PC-9 (cell line): Measurements from ENCODE around the gene EXOC7. TPM values are rescaled to one million over a fixed set of nuclear protein-coding genes. Genes with fewer than 3 reads are reported as not detected.

ENCODE experiments used
- BruUV-seq: library from RNA; stranded (reverse); fragments of 400-500 nt; replicated peaks from 2 replicates; lab custom pipeline; 2021; lab: Mats Ljungman, UMichigan
- CTCF ChIA-PET: fragments of 300-600 bp; sonication (Branson Sonifier 250); formaldehyde crosslinking; loops from one replicate; lab custom pipeline; 2022; ENCODE audit warnings: antibody characterized with exemption; lab: Charles Lee
- POLR2A ChIA-PET: fragments of 300-600 bp; sonication (Branson Sonifier 250); formaldehyde crosslinking; loops from one replicate; lab custom pipeline; 2022; ENCODE audit warnings: antibody characterized with exemption; ENCODE audit not compliant: unreplicated experiment; lab: Charles Lee
- DNase-seq, 2 experiments: peaks; one replicate each; pipeline versions ENCODE4 v3.0.0 to v3.0.0-alpha.2; 2015 to 2022; ENCODE audit warnings: mixed read lengths in 1 of 2
- H2AFZ ChIP-seq: fragments of 200-600 bp; sonication (generic); 2 replicates; pipeline ENCODE4 v1.8.1; 2017; ENCODE audit warnings: antibody characterized with exemption
- H3F3A ChIP-seq: fragments of 200-600 bp; sonication (generic); 2 replicates; pipeline ENCODE4 v1.8.1; 2017; ENCODE audit warnings: antibody characterized with exemption, mild to moderate bottlenecking, low read depth; ENCODE audit not compliant: insufficient read depth
- H3K27ac ChIP-seq: fragments of 200-600 bp; sonication (generic); 2 replicates; pipeline ENCODE4 v1.6.1; 2016; ENCODE audit warnings: mixed run types
- H3K27me3 ChIP-seq: fragments of 200-600 bp; sonication (generic); 2 replicates; pipeline ENCODE4 v1.6.1; 2016; ENCODE audit warnings: low read depth, mixed run types; ENCODE audit not compliant: insufficient read depth
- H3K36me3 ChIP-seq: fragments of 200-600 bp; sonication (generic); 2 replicates; pipeline ENCODE4 v1.6.1; 2016; ENCODE audit warnings: low read depth, mixed run types
- H3K4me1 ChIP-seq: fragments of 200-600 bp; sonication (generic); replicated peaks from 2 replicates; pipeline ENCODE4 v1.6.1; 2016; ENCODE audit warnings: mixed run types; ENCODE audit not compliant: insufficient read depth
- H3K4me2 ChIP-seq: fragments of 200-600 bp; sonication (generic); 2 replicates; pipeline ENCODE4 v1.6.1; 2017; ENCODE audit warnings: mixed run types
- H3K4me3 ChIP-seq: fragments of 200-600 bp; sonication (generic); 2 replicates; pipeline ENCODE4 v1.6.1; 2016; ENCODE audit warnings: mixed run types
- H3K79me2 ChIP-seq: fragments of 200-600 bp; sonication (generic); 2 replicates; pipeline ENCODE4 v1.6.1; 2017; ENCODE audit warnings: low read depth, mixed run types
- H3K9me2 ChIP-seq: fragments of 200-600 bp; sonication (generic); 2 replicates; pipeline ENCODE4 v1.8.1; 2017; ENCODE audit warnings: mild to moderate bottlenecking; ENCODE audit not compliant: insufficient read depth
- H3K9me3 ChIP-seq: fragments of 200-600 bp; sonication (generic); 2 replicates; pipeline ENCODE4 v1.8.1; 2016; ENCODE audit warnings: low read depth; ENCODE audit not compliant: insufficient read depth
- H4K20me1 ChIP-seq: fragments of 200-600 bp; sonication (generic); 2 replicates; pipeline ENCODE4 v1.8.1; 2017; ENCODE audit not compliant: insufficient read depth
- EZH2 ChIP-seq: fragments of 200-600 bp; sonication (generic); IDR thresholded peaks from 2 replicates; pipeline ENCODE4 v1.8.0; 2017; ENCODE audit warnings: antibody characterized with exemption, low read depth
- intact Hi-C: fragments of 100-400 bp; cut with micrococcal nuclease; formaldehyde crosslinking; loops from one replicate; pipeline ENCODE4 v1.10.0; 2022; ENCODE audit not compliant: unreplicated experiment
- total RNA-seq: library from RNA; stranded (reverse); gene quantifications from 2 replicates; pipeline ENCODE4 v1.2.3, GENCODE V29; 2021
- TF ChIP-seq, protein P1 (sequence below): fragments of 200-600 bp; sonication (generic); conservative IDR thresholded peaks from 2 replicates; pipeline ENCODE4 v1.6.1; 2017; ENCODE audit warnings: mixed run types, antibody characterized with exemption, mild to moderate bottlenecking, moderate library complexity

The EXOC7 gene
- total RNA-seq, 1 experiment from 2014 or later: 131 TPM

DNA sequence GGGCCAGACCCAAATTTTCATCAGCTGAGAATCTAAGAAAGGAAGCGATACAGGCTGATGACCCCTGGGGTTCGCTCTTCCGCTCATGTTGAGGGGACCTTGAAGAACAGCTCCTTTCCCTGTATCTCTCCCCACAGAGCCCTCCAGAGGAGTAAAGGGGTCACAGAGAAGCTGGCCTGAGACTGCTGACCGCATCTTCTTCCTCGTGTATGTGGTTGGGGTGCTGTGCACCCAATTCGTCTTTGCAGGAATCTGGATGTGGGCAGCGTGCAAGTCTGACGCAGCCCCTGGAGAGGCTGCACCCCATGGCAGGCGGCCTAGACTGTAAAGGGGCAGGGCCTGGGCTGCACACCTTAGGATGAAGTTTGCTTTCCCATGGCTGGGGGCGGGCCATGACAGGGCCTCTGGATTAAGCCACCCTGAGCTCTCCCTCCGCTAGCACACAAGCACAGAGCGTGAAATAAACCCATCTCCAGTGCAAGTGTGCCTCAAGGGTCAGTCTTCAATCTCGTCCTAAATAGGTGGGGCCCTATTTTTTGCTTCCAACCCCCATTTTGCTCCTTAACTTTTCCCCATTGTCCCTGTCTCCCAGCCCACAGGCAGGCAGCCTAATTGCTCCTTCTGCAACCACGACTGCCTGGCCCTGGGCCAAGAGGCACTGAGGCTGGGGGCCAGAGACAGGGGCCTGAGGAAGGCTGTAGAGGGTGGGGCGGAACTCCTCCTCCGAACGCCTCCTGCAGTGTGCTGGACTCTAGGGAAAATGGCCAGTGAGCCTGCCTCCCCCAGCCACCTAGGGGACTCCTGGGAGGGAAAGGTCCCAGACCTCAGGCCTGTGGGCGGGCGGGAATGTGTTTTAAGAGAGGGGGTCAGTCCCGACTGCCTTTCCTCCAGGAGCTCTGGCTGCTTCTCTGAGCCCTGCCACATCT, 21.0 kb downstream of the EXOC7 start:
- intact Hi-C loops: no loop called here
- Histone ChIP-seq H3K4me2 (no peak overlapping the region), H3K9me3 (no peaks in the 10 kb centered on the region), H3K27ac (no peak overlapping the region), H2AFZ (no peak overlapping the region), H3K79me2 (no peaks in the 10 kb centered on the region), H4K20me1 (no peaks in the 10 kb centered on the region), H3K4me1 (no peaks in the 10 kb centered on the region), H3K4me3 (no peak overlapping the region), H3F3A (no peaks in the 10 kb centered on the region), H3K9me2 (no peaks in the 10 kb centered on the region), H3K36me3 (no peaks in the 10 kb centered on the region), H3K27me3 (no peaks in the 10 kb centered on the region)
- CTCF ChIA-PET: interaction anchor here (0.5 kb wide), 1 partner anchor 14 kb away, joined by 6 read pairs; no protein-coding TSS in a partner anchor
- DNase-seq: no peak
- TF ChIP-seq, protein P1, sequence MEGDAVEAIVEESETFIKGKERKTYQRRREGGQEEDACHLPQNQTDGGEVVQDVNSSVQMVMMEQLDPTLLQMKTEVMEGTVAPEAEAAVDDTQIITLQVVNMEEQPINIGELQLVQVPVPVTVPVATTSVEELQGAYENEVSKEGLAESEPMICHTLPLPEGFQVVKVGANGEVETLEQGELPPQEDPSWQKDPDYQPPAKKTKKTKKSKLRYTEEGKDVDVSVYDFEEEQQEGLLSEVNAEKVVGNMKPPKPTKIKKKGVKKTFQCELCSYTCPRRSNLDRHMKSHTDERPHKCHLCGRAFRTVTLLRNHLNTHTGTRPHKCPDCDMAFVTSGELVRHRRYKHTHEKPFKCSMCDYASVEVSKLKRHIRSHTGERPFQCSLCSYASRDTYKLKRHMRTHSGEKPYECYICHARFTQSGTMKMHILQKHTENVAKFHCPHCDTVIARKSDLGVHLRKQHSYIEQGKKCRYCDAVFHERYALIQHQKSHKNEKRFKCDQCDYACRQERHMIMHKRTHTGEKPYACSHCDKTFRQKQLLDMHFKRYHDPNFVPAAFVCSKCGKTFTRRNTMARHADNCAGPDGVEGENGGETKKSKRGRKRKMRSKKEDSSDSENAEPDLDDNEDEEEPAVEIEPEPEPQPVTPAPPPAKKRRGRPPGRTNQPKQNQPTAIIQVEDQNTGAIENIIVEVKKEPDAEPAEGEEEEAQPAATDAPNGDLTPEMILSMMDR: no peak
- no peak for TF ChIP-seq EZH2
- no TSS peak for BruUV-seq
- POLR2A ChIA-PET: interaction anchor here (0.5 kb wide), 1 partner anchor 15 kb away, joined by 5 read pairs; no protein-coding TSS in a partner anchor

DNA sequence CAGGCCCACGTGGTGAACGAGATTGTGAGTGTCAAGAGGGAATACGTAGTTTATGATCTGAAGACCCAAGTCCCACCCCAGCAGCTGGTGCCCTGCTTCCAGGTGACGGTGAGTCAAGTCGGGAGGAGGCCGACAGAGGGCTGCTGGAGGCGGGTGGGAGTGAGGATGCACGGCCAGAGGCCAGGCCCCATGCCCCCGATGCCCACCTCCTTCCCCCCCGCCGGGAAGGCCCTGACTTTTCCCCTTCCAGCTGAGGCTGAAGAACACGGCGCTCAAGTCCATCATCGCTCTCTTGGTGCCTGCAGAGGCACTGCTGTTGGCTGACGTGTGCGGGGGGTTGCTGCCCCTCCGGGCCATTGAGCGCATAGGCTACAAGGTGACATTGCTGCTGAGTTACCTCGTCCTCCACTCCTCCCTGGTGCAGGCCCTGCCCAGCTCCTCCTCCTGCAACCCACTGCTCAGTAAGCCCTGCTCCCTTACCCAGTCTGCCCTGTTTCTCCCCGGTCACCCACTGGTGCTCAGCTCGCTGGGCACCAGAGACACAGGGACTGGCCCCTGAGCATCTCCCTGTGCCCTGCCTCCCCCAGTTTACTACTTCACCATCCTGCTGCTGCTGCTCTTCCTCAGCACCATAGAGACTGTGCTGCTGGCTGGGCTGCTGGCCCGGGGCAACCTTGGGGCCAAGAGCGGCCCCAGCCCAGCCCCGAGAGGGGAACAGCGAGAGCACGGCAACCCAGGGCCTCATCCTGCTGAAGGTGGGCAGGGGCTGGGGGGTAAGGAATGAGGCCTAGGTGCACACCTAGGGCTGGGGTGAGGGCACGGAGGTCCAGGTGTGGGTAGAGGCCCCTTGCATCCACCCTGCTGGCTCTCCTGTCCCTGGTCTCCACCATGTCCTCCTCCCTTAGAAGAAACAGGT, 22.0 kb downstream of the EXOC7 start:
- Histone ChIP-seq H3K27ac (no peak overlapping the region), H2AFZ (no peak overlapping the region), H3K9me3 (no peaks in the 10 kb centered on the region), H3K36me3 (no peaks in the 10 kb centered on the region), H3K4me3 (no peak overlapping the region), H3K4me1 (no peaks in the 10 kb centered on the region), H3K4me2 (no peak overlapping the region), H3K27me3 (no peaks in the 10 kb centered on the region), H3K9me2 (no peaks in the 10 kb centered on the region), H4K20me1 (no peaks in the 10 kb centered on the region), H3F3A (no peaks in the 10 kb centered on the region), H3K79me2 (no peaks in the 10 kb centered on the region)
- DNase-seq: no peak
- intact Hi-C loops: no loop called here
- POLR2A ChIA-PET: no interaction called here
- BruUV-seq: no TSS peak
- TF ChIP-seq, protein P1: no peak
- no peak for TF ChIP-seq EZH2
- CTCF ChIA-PET: interaction anchor here (0.7 kb wide), 1 partner anchor 289 kb away, joined by 3 read pairs; no protein-coding TSS in a partner anchor

DNA sequence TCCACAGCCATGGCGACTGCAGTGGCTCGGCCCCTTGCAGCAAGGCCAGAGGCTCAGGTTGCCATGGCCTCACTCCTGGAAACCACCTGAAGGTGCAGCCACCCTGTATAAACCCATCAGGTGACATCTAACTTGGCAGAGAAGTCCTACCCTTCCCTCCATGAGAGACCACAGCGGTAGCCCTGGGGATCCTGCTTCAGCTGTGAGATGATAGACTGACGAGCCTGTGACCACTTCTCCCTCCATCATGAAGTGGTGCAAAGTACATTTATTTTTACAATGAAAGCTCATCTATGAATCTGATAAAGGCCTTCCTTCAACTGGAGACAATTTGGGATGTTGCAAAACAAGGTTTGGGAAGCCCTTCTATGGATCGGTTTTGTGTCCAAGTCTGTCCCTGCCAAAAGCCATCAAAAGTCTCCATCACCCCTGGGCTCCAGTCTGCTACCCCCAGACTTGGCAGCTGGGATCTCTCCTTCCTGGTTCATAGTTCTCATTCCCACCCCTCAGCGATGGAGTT, 22.8 kb downstream of the EXOC7 start:
- no peak for TF ChIP-seq EZH2
- TF ChIP-seq, protein P1: no peak
- Histone ChIP-seq H4K20me1 (no peaks in the 10 kb centered on the region), H3K79me2 (no peaks in the 10 kb centered on the region), H3K4me3 (no peak overlapping the region), H3K4me1 (no peaks in the 10 kb centered on the region), H3K4me2 (no peak overlapping the region), H3F3A (no peaks in the 10 kb centered on the region), H3K9me2 (no peaks in the 10 kb centered on the region), H3K36me3 (no peaks in the 10 kb centered on the region), H3K27me3 (no peaks in the 10 kb centered on the region), H2AFZ (no peak overlapping the region), H3K27ac (no peak overlapping the region), H3K9me3 (no peaks in the 10 kb centered on the region)
- no TSS peak for BruUV-seq
- CTCF ChIA-PET: interaction anchor here (0.7 kb wide), 1 partner anchor 289 kb away, joined by 3 read pairs; no protein-coding TSS in a partner anchor
- DNase-seq: no peak
- intact Hi-C loops: no loop called here
- POLR2A ChIA-PET: no interaction called here
